Smooth muscle cell (in vitro differentiated cells): ENCODE data around the gene CFAP73. TPM values are rescaled to one million over a fixed set of nuclear protein-coding genes. Genes with fewer than 3 reads are reported as not detected.
"Not testable (repeated sequence)": the region's sequence is repeated elsewhere in the genome, so short reads cannot be mapped to it uniquely, and the experiment has no call there.

Experiments
- DNase-seq: peaks from one replicate; lab custom pipeline; 2025; ENCODE audit not compliant: unreplicated experiment; lab: John Stamatoyannopoulos, UW
- H2AFZ ChIP-seq: fragments of 200-600 bp; sonication (generic); 2 replicates; pipeline ENCODE4 v1.6.0; 2016; ENCODE audit warnings: antibody characterized with exemption, low read depth, mild to moderate bottlenecking
- H3F3A ChIP-seq: fragments of 200-600 bp; sonication (generic); 2 replicates; pipeline ENCODE4 v1.6.0; 2017; ENCODE audit warnings: antibody characterized with exemption, low read depth
- H3K27ac ChIP-seq: fragments of 200-600 bp; sonication (generic); 2 replicates; pipeline ENCODE4 v1.5.1; 2016; ENCODE audit warnings: low read depth, mild to moderate bottlenecking
- H3K27me3 ChIP-seq: fragments of 200-600 bp; sonication (generic); 2 replicates; pipeline ENCODE4 v1.6.1; 2016; ENCODE audit warnings: low read depth, mild to moderate bottlenecking
- H3K36me3 ChIP-seq: fragments of 200-600 bp; sonication (generic); 2 replicates; pipeline ENCODE4 v1.5.1; 2016; ENCODE audit warnings: low read depth
- H3K4me1 ChIP-seq: fragments of 200-600 bp; sonication (generic); 2 replicates; pipeline ENCODE4 v1.5.1; 2016; ENCODE audit warnings: low read depth
- H3K4me2 ChIP-seq: fragments of 200-600 bp; sonication (generic); 2 replicates; pipeline ENCODE4 v1.6.0; 2016; ENCODE audit warnings: mild to moderate bottlenecking
- H3K4me3 ChIP-seq: fragments of 200-600 bp; sonication (generic); 2 replicates; pipeline ENCODE4 v1.5.1; 2016; ENCODE audit warnings: mild to moderate bottlenecking
- H3K79me2 ChIP-seq: fragments of 200-600 bp; sonication (generic); 2 replicates; pipeline ENCODE4 v1.6.0; 2016; ENCODE audit warnings: low read depth, mild to moderate bottlenecking
- H3K9ac ChIP-seq: fragments of 200-600 bp; sonication (generic); 2 replicates; pipeline ENCODE4 v1.6.0; 2016; ENCODE audit warnings: low read depth
- H3K9me3 ChIP-seq: fragments of 200-600 bp; sonication (generic); replicated peaks from 2 replicates; pipeline ENCODE4 v1.5.1; 2016; ENCODE audit warnings: low read depth
- H4K20me1 ChIP-seq: fragments of 200-600 bp; sonication (generic); 2 replicates; pipeline ENCODE4 v1.6.0; 2016; ENCODE audit warnings: low read depth
- WGBS: methylation state at CpG from one replicate; pipeline ENCODE4 v1.1.7; 2016; ENCODE audit warnings: low lambda C conversion rate; 5-methylcytosine and 5-hydroxymethylcytosine counted together
- polyA plus RNA-seq: library from polyadenylated mRNA; unstranded; fragments of >200 nt; fragmentation: Nextera tagmentation; extraction: Ambion mirVana; gene quantifications from 2 replicates; pipeline ENCODE4 v1.2.1, GENCODE V29; 2016
- total RNA-seq: library from RNA; depleted of rRNA; stranded (reverse); fragments of >200 nt; gene quantifications from 2 replicates; pipeline ENCODE4 v1.2.3, GENCODE V29; 2014
- TF ChIP-seq, protein P1 (sequence below): fragments of 200-600 bp; sonication (generic); IDR thresholded peaks from 2 replicates; pipeline ENCODE4 v1.5.1; 2017; ENCODE audit warnings: borderline replicate concordance, mild to moderate bottlenecking, antibody characterized with exemption; ENCODE audit not compliant: insufficient read depth, poor library complexity, severe bottlenecking

The CFAP73 gene
- total and polyA plus RNA-seq, 2 experiments from 2014 or later = not detected

DNA sequence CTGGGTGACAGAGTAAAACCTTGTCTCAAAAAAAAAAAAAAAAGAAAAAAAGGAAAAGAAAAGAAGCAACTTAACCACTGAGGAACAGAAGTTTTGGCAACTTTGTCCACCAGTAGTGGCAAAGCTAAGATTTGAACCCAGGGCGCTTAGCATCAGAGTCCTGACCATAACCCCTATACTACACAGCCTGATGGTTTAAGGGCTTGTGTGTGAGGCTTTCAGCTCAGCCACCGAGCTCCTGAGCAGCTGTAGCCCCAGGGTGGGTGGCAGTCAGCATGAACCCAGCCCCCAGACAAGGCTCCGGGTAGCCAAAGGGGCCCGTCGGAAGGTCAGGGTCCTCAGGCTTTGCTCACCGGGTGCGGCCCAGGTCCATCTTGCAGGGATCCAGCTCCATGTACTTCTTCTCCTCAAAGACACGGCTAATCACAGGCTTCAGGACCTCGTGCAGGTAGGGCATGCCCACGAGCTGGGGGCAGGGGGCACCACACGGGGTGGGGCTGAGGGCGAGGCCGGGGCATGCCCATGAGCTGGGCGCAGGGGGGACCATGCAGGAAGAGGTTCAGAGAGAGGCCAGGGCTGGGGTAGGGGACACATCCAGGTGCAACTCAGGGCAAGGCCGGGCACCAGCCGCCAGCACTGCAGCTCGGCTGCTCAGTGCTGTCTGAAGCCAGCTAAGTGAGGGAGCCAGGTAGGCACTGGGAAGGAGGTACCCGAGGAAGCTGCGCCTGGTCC lies 34.9 kb upstream of the CFAP73 start:
- Histone ChIP-seq H3K4me3 (no peak overlapping the region), H3K27ac (no peak overlapping the region), H2AFZ (no peak overlapping the region), H3K9me3 (no peaks in the 10 kb centered on the region), H3K4me2 (no peak overlapping the region), H3F3A (no peaks in the 10 kb centered on the region), H3K4me1 (no peaks in the 10 kb centered on the region), H3K36me3 (no peaks in the 10 kb centered on the region), H3K79me2 (no peaks in the 10 kb centered on the region), H3K9ac (no peak overlapping the region), H3K27me3 (no peaks in the 10 kb centered on the region), H4K20me1 (no peaks in the 10 kb centered on the region)
- TF ChIP-seq, protein P1, sequence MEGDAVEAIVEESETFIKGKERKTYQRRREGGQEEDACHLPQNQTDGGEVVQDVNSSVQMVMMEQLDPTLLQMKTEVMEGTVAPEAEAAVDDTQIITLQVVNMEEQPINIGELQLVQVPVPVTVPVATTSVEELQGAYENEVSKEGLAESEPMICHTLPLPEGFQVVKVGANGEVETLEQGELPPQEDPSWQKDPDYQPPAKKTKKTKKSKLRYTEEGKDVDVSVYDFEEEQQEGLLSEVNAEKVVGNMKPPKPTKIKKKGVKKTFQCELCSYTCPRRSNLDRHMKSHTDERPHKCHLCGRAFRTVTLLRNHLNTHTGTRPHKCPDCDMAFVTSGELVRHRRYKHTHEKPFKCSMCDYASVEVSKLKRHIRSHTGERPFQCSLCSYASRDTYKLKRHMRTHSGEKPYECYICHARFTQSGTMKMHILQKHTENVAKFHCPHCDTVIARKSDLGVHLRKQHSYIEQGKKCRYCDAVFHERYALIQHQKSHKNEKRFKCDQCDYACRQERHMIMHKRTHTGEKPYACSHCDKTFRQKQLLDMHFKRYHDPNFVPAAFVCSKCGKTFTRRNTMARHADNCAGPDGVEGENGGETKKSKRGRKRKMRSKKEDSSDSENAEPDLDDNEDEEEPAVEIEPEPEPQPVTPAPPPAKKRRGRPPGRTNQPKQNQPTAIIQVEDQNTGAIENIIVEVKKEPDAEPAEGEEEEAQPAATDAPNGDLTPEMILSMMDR = no peak
- WGBS = 89% methylated on average over 18 of the region's 19 CpGs
- DNase-seq = no peak

DNA sequence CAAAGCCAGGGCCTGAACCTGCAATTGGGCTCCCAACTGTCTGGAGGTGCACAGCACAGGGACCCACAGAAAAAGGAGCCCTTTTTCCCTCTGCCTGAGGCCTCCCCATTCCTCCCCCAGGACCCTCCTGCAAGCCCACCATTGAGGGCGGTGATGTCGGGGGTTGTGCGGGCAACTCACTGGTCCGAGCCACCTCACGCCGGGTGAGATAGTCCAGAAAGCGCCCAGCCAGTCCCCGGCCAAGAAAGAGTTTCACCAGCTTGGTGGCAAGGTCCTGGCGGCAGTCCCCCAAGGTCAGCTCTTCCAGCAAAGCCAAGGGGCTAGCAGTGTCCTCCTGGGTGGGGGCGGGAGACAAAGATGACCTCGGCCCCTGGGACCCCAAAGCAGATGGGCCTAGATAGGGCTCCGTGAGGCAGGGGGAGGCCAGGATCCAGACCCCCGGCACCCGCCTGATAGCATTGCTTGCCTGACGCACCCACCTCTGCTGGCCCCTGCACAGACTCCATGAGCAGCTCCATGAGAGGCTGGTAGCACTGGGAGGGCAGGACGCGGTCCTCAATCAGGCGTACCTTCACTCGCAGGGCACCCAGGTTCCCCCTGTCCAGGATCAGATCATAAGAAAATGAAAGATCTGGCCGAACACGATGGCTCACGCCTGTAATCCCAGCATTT lies 33.9 kb upstream of the CFAP73 start:
- Histone ChIP-seq H3K9me3 (no peaks in the 10 kb centered on the region), H3F3A (no peaks in the 10 kb centered on the region), H3K79me2 (no peaks in the 10 kb centered on the region), H3K9ac (no peak overlapping the region), H3K36me3 (no peaks in the 10 kb centered on the region), H3K4me3 (no peak overlapping the region), H3K4me2 (no peak overlapping the region), H3K4me1 (no peaks in the 10 kb centered on the region), H3K27ac (no peak overlapping the region), H2AFZ (no peak overlapping the region), H3K27me3 (no peaks in the 10 kb centered on the region), H4K20me1 (no peaks in the 10 kb centered on the region)
- WGBS = 89% methylated on average over 22 of the region's 22 CpGs
- no peak for DNase-seq
- TF ChIP-seq, protein P1 = no peak

DNA sequence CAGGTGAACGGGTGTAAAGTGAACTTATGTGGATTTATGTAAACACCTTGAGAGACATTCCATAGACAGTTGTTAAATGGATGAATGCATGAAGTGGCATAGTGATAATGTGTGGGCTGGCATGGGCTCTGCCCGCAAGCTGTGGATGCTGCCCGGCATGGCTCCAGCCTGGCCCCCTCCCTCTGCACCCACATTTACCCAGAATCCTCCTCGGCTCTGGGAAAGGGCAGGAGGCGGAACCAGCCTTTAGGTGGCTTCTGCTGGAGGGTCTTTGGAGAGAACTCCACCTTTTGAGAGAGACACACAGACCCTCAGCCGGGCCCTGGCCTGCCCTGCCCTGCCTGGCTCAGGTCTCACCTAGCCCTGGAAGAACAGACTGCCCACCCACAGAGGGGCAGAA lies 32.6 kb upstream of the CFAP73 start:
- Histone ChIP-seq H3F3A (no peaks in the 10 kb centered on the region), H3K79me2 (no peaks in the 10 kb centered on the region), H3K9ac (no peak overlapping the region), H3K4me2 (no peak overlapping the region), H4K20me1 (no peaks in the 10 kb centered on the region), H3K4me3 (no peak overlapping the region), H3K27ac (no peak overlapping the region), H3K9me3 (no peaks in the 10 kb centered on the region), H2AFZ (no peak overlapping the region), H3K27me3 (no peaks in the 10 kb centered on the region), H3K36me3 (no peaks in the 10 kb centered on the region), H3K4me1 (no peaks in the 10 kb centered on the region)
- DNase-seq = no peak
- TF ChIP-seq, protein P1 = no peak
- WGBS = 80% methylated on average over 6 of the region's 6 CpGs

DNA sequence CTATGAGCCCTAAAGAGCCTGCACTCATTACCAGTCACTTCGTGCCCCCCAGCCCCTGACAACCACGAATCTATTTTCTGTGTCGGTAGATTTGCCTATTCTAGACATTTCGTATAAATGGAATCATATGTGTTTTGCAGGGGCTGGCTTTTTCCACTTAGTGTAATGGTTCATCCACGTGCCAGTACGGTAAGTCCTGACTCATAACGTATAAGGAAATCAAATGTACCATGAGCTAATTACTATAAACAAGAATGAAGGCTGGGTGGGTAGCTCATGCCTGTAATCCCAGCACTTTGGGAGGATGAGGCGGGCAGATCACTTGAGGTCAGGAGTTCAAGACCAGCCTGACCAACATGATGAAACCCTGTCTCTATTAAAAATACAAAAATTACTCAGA lies 31.8 kb upstream of the CFAP73 start:
- H3K4me2 ChIP-seq, H3K36me3 ChIP-seq, H3K27ac ChIP-seq, H3K79me2 ChIP-seq, H3K9ac ChIP-seq, H3K27me3 ChIP-seq, H2AFZ ChIP-seq, H3K9me3 ChIP-seq, DNase-seq, H3K4me3 ChIP-seq, H4K20me1 ChIP-seq, H3K4me1 ChIP-seq, H3F3A ChIP-seq: not testable (repeated sequence)
- 83% methylated on average over 8 of the region's 8 CpGs for WGBS
